SK-N-SH treated with all-trans-retinoic acid at 6 μM for 48 hours (cell line): ENCODE measurements around the gene RNF26.

Experiments used
- ARNTL ChIP-seq: fragments of 450-650 bp; formaldehyde crosslinking; IDR thresholded peaks from 2 replicates; pipeline ENCODE4 v1.5.0; 2020; ENCODE audit warnings: low read depth, mild to moderate bottlenecking, moderate library complexity, borderline replicate concordance
- ESRRG ChIP-seq: fragments of 250-450 bp; sonication (Bioruptor Pico); IDR thresholded peaks from 2 replicates; pipeline ENCODE4 v1.6.1; 2021; ENCODE audit warnings: mild to moderate bottlenecking
- RARB ChIP-seq: fragments of 250-450 bp; sonication (Bioruptor Pico); IDR thresholded peaks from 2 replicates; pipeline ENCODE4 v1.8.0; 2021; ENCODE audit warnings: mild to moderate bottlenecking, moderate library complexity
- TCF4 ChIP-seq: fragments of 250-450 bp; sonication (Bioruptor Pico); IDR thresholded peaks from 2 replicates; pipeline ENCODE4 v1.8.0; 2021; ENCODE audit warnings: mild to moderate bottlenecking, moderate library complexity, borderline replicate concordance
- ZFP30 ChIP-seq: fragments of 450-650 bp; formaldehyde crosslinking; IDR thresholded peaks from 2 replicates; pipeline ENCODE4 v1.5.0; 2022; ENCODE audit warnings: mild to moderate bottlenecking, moderate library complexity
- TF ChIP-seq, protein P1 (sequence below): fragments of 250-450 bp; sonication (Bioruptor Pico); IDR thresholded peaks from 2 replicates; pipeline ENCODE4 v1.8.0; 2021; ENCODE audit warnings: low read depth, mild to moderate bottlenecking, moderate library complexity, borderline replicate concordance

DNA sequence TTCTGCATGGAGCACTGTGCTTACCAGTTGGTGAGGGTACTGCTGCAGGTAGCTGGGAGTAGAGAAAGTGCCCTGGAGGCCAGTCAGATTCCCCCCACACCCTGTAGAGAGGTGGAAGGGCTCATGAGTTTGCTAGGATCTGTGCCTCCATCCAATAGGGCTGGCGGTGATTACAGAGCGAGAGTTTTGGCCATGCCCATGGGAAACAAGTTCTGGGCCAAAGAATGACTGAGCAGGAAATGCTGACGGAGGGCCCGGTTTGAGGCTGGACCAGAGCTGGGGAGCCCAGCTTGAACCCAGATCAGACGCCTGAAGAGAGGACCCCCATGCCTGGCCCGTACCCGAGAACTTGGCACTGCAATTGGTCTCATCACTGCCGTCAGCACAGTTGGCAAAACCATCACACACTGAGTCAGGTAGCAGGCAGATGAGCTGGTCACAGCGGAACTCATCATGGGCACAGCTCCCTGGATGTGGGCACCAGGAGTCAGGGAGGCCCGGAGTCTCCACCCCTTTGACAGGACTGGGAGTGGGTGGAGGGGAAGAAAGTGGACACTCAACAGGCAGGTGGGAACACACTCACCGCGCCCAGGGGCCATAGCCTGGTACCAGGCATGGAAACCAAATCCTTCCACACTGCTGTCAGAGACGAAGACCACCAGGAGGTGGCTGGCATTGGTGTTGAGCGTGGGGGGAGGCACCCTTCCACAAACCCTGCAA, 10.1 kb downstream of the RNF26 start:
- no peak for TF ChIP-seq ARNTL
- TF ChIP-seq RARB (CRISPR knock-in tag): no peak
- TF ChIP-seq, protein P1, sequence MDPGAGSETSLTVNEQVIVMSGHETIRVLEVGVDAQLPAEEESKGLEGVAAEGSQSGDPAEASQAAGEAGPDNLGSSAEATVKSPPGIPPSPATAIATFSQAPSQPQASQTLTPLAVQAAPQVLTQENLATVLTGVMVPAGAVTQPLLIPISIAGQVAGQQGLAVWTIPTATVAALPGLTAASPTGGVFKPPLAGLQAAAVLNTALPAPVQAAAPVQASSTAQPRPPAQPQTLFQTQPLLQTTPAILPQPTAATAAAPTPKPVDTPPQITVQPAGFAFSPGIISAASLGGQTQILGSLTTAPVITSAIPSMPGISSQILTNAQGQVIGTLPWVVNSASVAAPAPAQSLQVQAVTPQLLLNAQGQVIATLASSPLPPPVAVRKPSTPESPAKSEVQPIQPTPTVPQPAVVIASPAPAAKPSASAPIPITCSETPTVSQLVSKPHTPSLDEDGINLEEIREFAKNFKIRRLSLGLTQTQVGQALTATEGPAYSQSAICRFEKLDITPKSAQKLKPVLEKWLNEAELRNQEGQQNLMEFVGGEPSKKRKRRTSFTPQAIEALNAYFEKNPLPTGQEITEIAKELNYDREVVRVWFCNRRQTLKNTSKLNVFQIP (CRISPR knock-in tag): no peak
- TF ChIP-seq ZFP30 (CRISPR knock-in tag): no peak
- TF ChIP-seq ESRRG (CRISPR knock-in tag): no peak
- no peak for TF ChIP-seq TCF4 (CRISPR knock-in tag)
